Fibroblast of villous mesenchyme (primary cell): ENCODE measurements around the gene OPRL1. TPM values are rescaled to one million over a fixed set of nuclear protein-coding genes. Genes with fewer than 3 reads are reported as not detected.

ENCODE experiments used
- DNase-seq: peaks from one replicate; pipeline ENCODE4 v3.0.0-alpha.2; 2010; ENCODE audit warnings: low read depth
- H3K4me3 ChIP-seq: 2 replicates; pipeline ENCODE4 v1.5.1; 2011; ENCODE audit warnings: low read depth, mild to moderate bottlenecking, low read length
- CTCF ChIP-seq: IDR thresholded peaks from 2 replicates; pipeline ENCODE4 v1.5.1; 2012; ENCODE audit warnings: low read depth, mild to moderate bottlenecking, low read length; ENCODE audit not compliant: insufficient read depth
- small RNA-seq: library from RNA; depleted of rRNA; stranded (forward); fragments of <200 nt; gene quantifications from one replicate; pipeline ENCODE3, GENCODE V24; 2012
- total RNA-seq: library from RNA; depleted of rRNA; stranded (reverse); fragments of >200 nt; gene quantifications from 2 replicates; pipeline ENCODE4 v1.2.3, GENCODE V29; 2012

The OPRL1 gene
- total RNA-seq, 1 donor = 1.7 TPM

- no peak for DNase-seq
Observed at GRCh38 chr20:64149141-64149540, 69.3 kb downstream of the OPRL1 start.

GRCh38 chr20:64149809-64150560 is 70.1 kb downstream of the OPRL1 start:
- no peak for TF ChIP-seq CTCF
- DNase-seq = no peak
- no peak overlapping the region for H3K4me3 ChIP-seq

More at GRCh38 chr20:64149141-64149540, 69.3 kb downstream of the OPRL1 start:
- TF ChIP-seq CTCF = no peak
- H3K4me3 ChIP-seq = no peak overlapping the region

Small RNAs within 50 kb of the gene (small RNA-seq; reads per million reads assigned to genes)
- gene AL355803.1 (not detected), gene MIR6813 (not detected)

Other genes starting within 250 kb of the OPRL1 start
- 13.8 and 21.3 TPM in 2 replicates for gene ZBTB46, start 248.8 kb upstream of the OPRL1 start, total RNA-seq
- not detected in 2 replicates for gene ABHD16B, start 218.6 kb upstream of the OPRL1 start, total RNA-seq
- 103 and 115 TPM in 2 replicates for gene TPD52L2, start 214.8 kb upstream of the OPRL1 start, total RNA-seq
- gene DNAJC5, start 185.0 kb upstream of the OPRL1 start, total RNA-seq = 51.2 and 61.7 TPM in 2 replicates
- 20.9 and 25.0 TPM in 2 replicates for gene UCKL1, start 123.7 kb upstream of the OPRL1 start, total RNA-seq
- gene ZNF512B, start 110.2 kb upstream of the OPRL1 start, total RNA-seq = 13.8 and 15.8 TPM in 2 replicates
- 0.64 and 1.3 TPM in 2 replicates for gene SAMD10, start 100.4 kb upstream of the OPRL1 start, total RNA-seq
- gene PRPF6, start 99.0 kb upstream of the OPRL1 start, total RNA-seq = 52.7 and 53.8 TPM in 2 replicates
- 0.43 and 0.97 TPM in 2 replicates for gene C20orf204, start 43.9 kb upstream of the OPRL1 start, total RNA-seq
- under 0.01 TPM in 1 of 2 replicates, not detected in the other for gene SOX18, start 30.4 kb upstream of the OPRL1 start, total RNA-seq
- 20.7 and 24.2 TPM in 2 replicates for gene TCEA2, start 16.9 kb upstream of the OPRL1 start, total RNA-seq
- gene RGS19, start 564 bp upstream of the OPRL1 start, total RNA-seq = 13.0 and 13.2 TPM in 2 replicates
- under 0.01 TPM in 1 of 2 replicates, not detected in the other for gene LKAAEAR1, start 4.3 kb downstream of the OPRL1 start, total RNA-seq
- not detected in 2 replicates for gene NPBWR2, start 27.5 kb downstream of the OPRL1 start, total RNA-seq
- not detected in 2 replicates for gene MYT1, start 84.4 kb downstream of the OPRL1 start, total RNA-seq
- 40.3 and 54.0 TPM in 2 replicates for gene PCMTD2, start 175.7 kb downstream of the OPRL1 start, total RNA-seq